MM.1S (cell line): ENCODE results near the gene GNAT1.

ENCODE experiments used
- EZH2 ChIP-seq: fragments of 300-600 bp; sonication (generic); optimal IDR thresholded peaks from 2 replicates; pipeline ENCODE3; 2017; ENCODE audit warnings: low read depth, mild to moderate bottlenecking, antibody characterized with exemption, low read length, mixed read lengths
- TF ChIP-seq, protein P1 (sequence below): fragments of 300-600 bp; sonication (generic); IDR thresholded peaks from 2 replicates; pipeline ENCODE4 v1.5.1; 2016; ENCODE audit warnings: antibody characterized with exemption, low read length, mixed read lengths

DNA sequence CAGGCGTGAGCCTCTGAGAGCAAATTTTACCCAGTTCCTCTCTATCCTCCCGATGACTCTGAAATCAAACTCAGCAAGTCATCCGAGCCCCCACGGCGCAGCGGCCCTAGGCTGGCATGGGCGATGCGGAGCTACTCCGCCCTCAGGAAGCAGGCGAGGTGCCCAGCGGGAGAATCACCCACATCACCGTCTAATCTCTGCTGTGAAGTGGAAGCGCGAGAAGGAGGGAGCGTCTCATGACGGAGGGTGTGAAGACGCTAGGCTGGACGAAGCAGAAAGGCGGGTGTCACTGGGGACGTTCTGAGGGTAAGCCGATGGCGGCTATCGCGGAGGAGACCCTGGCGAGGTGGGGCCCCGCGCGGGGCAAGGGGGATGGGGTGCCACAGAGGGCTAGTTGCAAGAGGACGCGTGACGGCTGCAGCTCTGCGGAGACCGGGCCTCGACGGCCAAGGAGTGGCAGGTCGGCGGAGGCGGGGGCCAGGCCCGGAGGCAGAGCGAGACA lies 35.5 kb downstream of the GNAT1 start:
- TF ChIP-seq, protein P1, sequence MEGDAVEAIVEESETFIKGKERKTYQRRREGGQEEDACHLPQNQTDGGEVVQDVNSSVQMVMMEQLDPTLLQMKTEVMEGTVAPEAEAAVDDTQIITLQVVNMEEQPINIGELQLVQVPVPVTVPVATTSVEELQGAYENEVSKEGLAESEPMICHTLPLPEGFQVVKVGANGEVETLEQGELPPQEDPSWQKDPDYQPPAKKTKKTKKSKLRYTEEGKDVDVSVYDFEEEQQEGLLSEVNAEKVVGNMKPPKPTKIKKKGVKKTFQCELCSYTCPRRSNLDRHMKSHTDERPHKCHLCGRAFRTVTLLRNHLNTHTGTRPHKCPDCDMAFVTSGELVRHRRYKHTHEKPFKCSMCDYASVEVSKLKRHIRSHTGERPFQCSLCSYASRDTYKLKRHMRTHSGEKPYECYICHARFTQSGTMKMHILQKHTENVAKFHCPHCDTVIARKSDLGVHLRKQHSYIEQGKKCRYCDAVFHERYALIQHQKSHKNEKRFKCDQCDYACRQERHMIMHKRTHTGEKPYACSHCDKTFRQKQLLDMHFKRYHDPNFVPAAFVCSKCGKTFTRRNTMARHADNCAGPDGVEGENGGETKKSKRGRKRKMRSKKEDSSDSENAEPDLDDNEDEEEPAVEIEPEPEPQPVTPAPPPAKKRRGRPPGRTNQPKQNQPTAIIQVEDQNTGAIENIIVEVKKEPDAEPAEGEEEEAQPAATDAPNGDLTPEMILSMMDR, result no peak
- no peak for TF ChIP-seq EZH2
